Panc1 (cell line): ENCODE measurements around the gene PLGRKT. TPM values are rescaled to one million over a fixed set of nuclear protein-coding genes. Genes with fewer than 3 reads are reported as not detected.
"Not testable (repeated sequence)": the region's sequence is repeated elsewhere in the genome, so short reads cannot be mapped to it uniquely, and the experiment has no call there.

Experiments used
- ATAC-seq: fragments of 200-7000 bp; cut with Tn5 transposase; 2 replicates; pipeline ENCODE4 v1.9.1; 2020; ENCODE audit warnings: mild to moderate bottlenecking, moderate library complexity
- BruUV-seq: library from RNA; stranded (reverse); fragments of 400-500 nt; replicated peaks from 2 replicates; lab custom pipeline; 2021; lab: Mats Ljungman, UMichigan
- CTCF ChIA-PET: fragments of 300-600 bp; sonication (Branson Sonifier 250); formaldehyde crosslinking; loops from one replicate; lab custom pipeline; 2022; ENCODE audit warnings: antibody characterized with exemption; lab: Charles Lee
- POLR2A ChIA-PET: fragments of 300-600 bp; sonication (Branson Sonifier 250); formaldehyde crosslinking; loops from one replicate; lab custom pipeline; 2022; ENCODE audit warnings: antibody characterized with exemption; lab: Charles Lee
- DNase-seq: peaks from one replicate; pipeline ENCODE4 v3.0.0-alpha.2; 2010; ENCODE audit warnings: low read depth, low spot score
- H3K27ac ChIP-seq: 2 replicates; pipeline ENCODE4 v1.5.1; 2011; ENCODE audit warnings: mild to moderate bottlenecking, low read length, inconsistent platforms
- H3K27me3 ChIP-seq: fragments of 200-500 bp; sonication (Bioruptor generic); 2 replicates; pipeline ENCODE4 v1.6.0; 2014; ENCODE audit warnings: low read length, inconsistent platforms; ENCODE audit not compliant: control insufficient read depth, insufficient read depth
- H3K36me3 ChIP-seq: fragments of 200-500 bp; sonication (Bioruptor generic); 2 replicates; pipeline ENCODE4 v1.5.1; 2014; ENCODE audit warnings: inconsistent platforms, mild to moderate bottlenecking, low read length, moderate library complexity; ENCODE audit not compliant: control insufficient read depth, insufficient read depth
- H3K4me1 ChIP-seq: 2 replicates; pipeline ENCODE4 v1.5.1; 2011; ENCODE audit warnings: inconsistent platforms, mild to moderate bottlenecking, low read length, moderate library complexity; ENCODE audit not compliant: control insufficient read depth, insufficient read depth
- H3K4me3 ChIP-seq, 2 experiments: 2 replicates each; pipeline ENCODE4 v1.5.1; 2011 to 2012; ENCODE audit warnings: low read depth in 2 of 2, low read length in 2 of 2, mild to moderate bottlenecking in 2 of 2, inconsistent platforms in 1 of 2, moderate library complexity in 1 of 2
- H3K9me3 ChIP-seq: fragments of 200-500 bp; sonication (Bioruptor generic); 2 replicates; pipeline ENCODE4 v1.5.1; 2014; ENCODE audit warnings: low read depth, mild to moderate bottlenecking, inconsistent platforms, low read length, moderate library complexity; ENCODE audit not compliant: control insufficient read depth, insufficient read depth
- CTCF ChIP-seq: fragments of 450-650 bp; IDR thresholded peaks from 2 replicates; pipeline ENCODE4 v1.5.1; 2017; ENCODE audit warnings: mild to moderate bottlenecking
- POLR2AphosphoS5 ChIP-seq: IDR thresholded peaks from 2 replicates; pipeline ENCODE4 v1.6.1; 2012; ENCODE audit warnings: mild to moderate bottlenecking, low read depth, low read length, moderate library complexity
- REST ChIP-seq, 2 experiments: IDR thresholded peaks; 2 replicates each; pipeline ENCODE4 v1.6.1; 2011 to 2012; ENCODE audit warnings: low read depth in 2 of 2, control low read depth in 1 of 2, low read length in 1 of 2, mild to moderate bottlenecking in 1 of 2, moderate library complexity in 1 of 2; ENCODE audit not compliant: insufficient read depth in 1 of 2
- SIN3A ChIP-seq: IDR thresholded peaks from 2 replicates; pipeline ENCODE4 v1.6.1; 2012; ENCODE audit warnings: low read depth, mild to moderate bottlenecking, low read length, moderate library complexity, borderline replicate concordance; ENCODE audit not compliant: insufficient read depth
- TCF7L2 ChIP-seq: IDR thresholded peaks from 2 replicates; pipeline ENCODE4 v1.6.1; 2011; ENCODE audit warnings: mild to moderate bottlenecking, low read depth, low read length, inconsistent platforms
- in situ Hi-C: cut with HindIII; loops from 2 replicates; pipeline ENCODE4 v1.10.0; 2016; ENCODE audit warnings: low sequenced_read_pairs, low pct_unique_long_range_greater_than_20kb
- intact Hi-C: fragments of 100-400 bp; cut with micrococcal nuclease; formaldehyde crosslinking; loops from one replicate; pipeline ENCODE4 v1.10.0; 2022; ENCODE audit not compliant: unreplicated experiment
- total RNA-seq: library from RNA; stranded (reverse); gene quantifications from one replicate; pipeline ENCODE4 v1.2.1, GENCODE V29; 2021; ENCODE audit not compliant: unreplicated experiment

Gene PLGRKT
- total RNA-seq, 1 experiment from 2014 or later = 9.3 TPM

- Histone ChIP-seq H3K4me3 (no peak overlapping the region), H3K36me3 (no peaks in the 10 kb centered on the region), H3K4me1 (no peaks in the 10 kb centered on the region), H3K27me3 (no peaks in the 10 kb centered on the region), H3K9me3 (no peaks in the 10 kb centered on the region), H3K27ac (no peak overlapping the region)
- DNase-seq = no peak
- BruUV-seq = no TSS peak
- TF ChIP-seq POLR2AphosphoS5 (no peak), TCF7L2 (no peak), CTCF (no peak), REST (IDR thresholded peaks at IDR 0.05; ENCODE audit: insufficient read depth in 1 of 2, low read depth in 2 of 2, low read length in 1 of 2) (no peak), SIN3A (no peak)
- in situ Hi-C loops = no loop called here
- CTCF ChIA-PET = no interaction called here
- POLR2A ChIA-PET = no interaction called here
- no peak for ATAC-seq
- intact Hi-C loops = no loop called here
These were observed 8.2 kb upstream of the PLGRKT start for GRCh38 chr9:5445886-5446285.

GRCh38 chr9:5445096-5445495, 7.4 kb upstream of the PLGRKT start:
- in situ Hi-C loops, H3K4me1 ChIP-seq, H3K9me3 ChIP-seq, ATAC-seq, H3K4me3 ChIP-seq, POLR2A ChIA-PET, H3K36me3 ChIP-seq, BruUV-seq, DNase-seq, H3K27ac ChIP-seq, intact Hi-C loops, H3K27me3 ChIP-seq: not testable (repeated sequence)
- CTCF ChIA-PET = interaction anchor here (0.6 kb wide), 1 partner anchor 155 kb away, joined by 5 read pairs; no protein-coding TSS in a partner anchor

GRCh38 chr9:5443850-5444249, 6.1 kb upstream of the PLGRKT start:
- no peak for DNase-seq
- H3K36me3 ChIP-seq = no peaks in the 10 kb centered on the region
- in situ Hi-C loops (no loop called here), intact Hi-C loops (loop anchor here (5.0 kb wide), 1 partner anchor 257 kb away; the partner anchor contains the start of gene INSL6)
- no peak for ATAC-seq
- no TSS peak for BruUV-seq
- CTCF ChIA-PET = no interaction called here
- H3K27ac ChIP-seq = no peak overlapping the region
- POLR2A ChIA-PET = no interaction called here
- H3K27me3 ChIP-seq = no peaks in the 10 kb centered on the region
- H3K4me1 ChIP-seq = no peaks in the 10 kb centered on the region
- no peaks in the 10 kb centered on the region for H3K9me3 ChIP-seq
- no peak overlapping the region for H3K4me3 ChIP-seq
- no peak for TF ChIP-seq REST (IDR thresholded peaks at IDR 0.05; ENCODE audit: insufficient read depth in 1 of 2, low read depth in 2 of 2, low read length in 1 of 2)
- TF ChIP-seq POLR2AphosphoS5 = no peak
- no peak for TF ChIP-seq SIN3A
- no peak for TF ChIP-seq CTCF
- TF ChIP-seq TCF7L2 = no peak
